Ascending aorta (tissue), 2 donors: ENCODE results near the gene TMEM267. TPM values are rescaled to one million over a fixed set of nuclear protein-coding genes. Genes with fewer than 3 reads are reported as not detected.
"Not testable (repeated sequence)": the region's sequence is repeated elsewhere in the genome, so short reads cannot be mapped to it uniquely, and the experiment has no call there.

ENCODE experiments used
- DNase-seq, 2 donors: peaks; one replicate each; pipeline ENCODE4 v3.0.0-alpha.2; 2019; ENCODE audit warnings: low spot score in 2 of 2
- H3K27ac ChIP-seq, 2 donors: fragments of 200-600 bp; sonication (generic); one replicate each; pipeline ENCODE4 v1.5.1; 2016 to 2017; ENCODE audit warnings: mild to moderate bottlenecking in 1 of 2
- H3K27me3 ChIP-seq: fragments of 200-600 bp; sonication (generic); one replicate; pipeline ENCODE4 v1.5.1; 2017
- H3K36me3 ChIP-seq, 2 donors: fragments of 200-600 bp; sonication (generic); one replicate each; pipeline ENCODE4 v1.5.1; 2016
- H3K4me1 ChIP-seq, 2 donors: fragments of 200-600 bp; sonication (generic); one replicate each; pipeline ENCODE4 v1.5.1; 2016 to 2017; ENCODE audit warnings: mild to moderate bottlenecking in 1 of 2
- H3K4me3 ChIP-seq, 2 donors: fragments of 200-600 bp; sonication (generic); one replicate each; pipeline ENCODE4 v1.5.1; 2016 to 2017; ENCODE audit warnings: mild to moderate bottlenecking in 1 of 2
- H3K9me3 ChIP-seq, 2 donors: fragments of 200-600 bp; sonication (generic); one replicate each; pipeline ENCODE4 v1.5.1; 2016
- CTCF ChIP-seq, 3 experiments: fragments of 200-600 bp in 2 of 3; fragments of 450-650 bp in 1 of 3; sonication (generic) in 2 of 3; IDR thresholded peaks; one replicate each; pipeline ENCODE4 v1.5.1; 2016 to 2019; ENCODE audit warnings: antibody characterized with exemption in 3 of 3, mild to moderate bottlenecking in 1 of 3, moderate library complexity in 1 of 3
- intact Hi-C: fragments of 100-400 bp; cut with DNase I; formaldehyde crosslinking; loops from one replicate; pipeline ENCODE4 v1.15.1; 2023
- total RNA-seq: library from RNA; depleted of rRNA; stranded (reverse); fragments of >200 nt; gene quantifications from one replicate; pipeline ENCODE4 v1.1.0, GENCODE V29; 2016

The TMEM267 gene
- total RNA-seq, 1 donor from 2014 or later, result 3.7 TPM

- no peak overlapping the region for H3K4me3 ChIP-seq
- no peak for TF ChIP-seq CTCF (IDR thresholded peaks at IDR 0.05)
- no peaks in the 10 kb centered on the region for H3K4me1 ChIP-seq
- no peaks in the 10 kb centered on the region for H3K36me3 ChIP-seq
- H3K27ac ChIP-seq, result no peak overlapping the region
- intact Hi-C loops, result no loop called here
- no peak for DNase-seq
- no peaks in the 10 kb centered on the region for H3K27me3 ChIP-seq
- H3K9me3 ChIP-seq, result no peaks in the 10 kb centered on the region
Measured at GRCh38 chr5:43427306-43427705, 56.4 kb downstream of the TMEM267 start.

GRCh38 chr5:43425983-43426382 lies 57.7 kb downstream of the TMEM267 start:
- no peak for TF ChIP-seq CTCF (IDR thresholded peaks at IDR 0.05)
- H3K9me3 ChIP-seq, result no peaks in the 10 kb centered on the region
- DNase-seq, result no peak

GRCh38 chr5:43423086-43423485 lies 60.6 kb downstream of the TMEM267 start:
- H3K9me3 ChIP-seq, intact Hi-C loops: not testable (repeated sequence)

More at GRCh38 chr5:43425983-43426382, 57.7 kb downstream of the TMEM267 start:
- no peaks in the 10 kb centered on the region for H3K27me3 ChIP-seq
- H3K4me1 ChIP-seq, result no peaks in the 10 kb centered on the region
- H3K27ac ChIP-seq, result no peak overlapping the region
- no peak overlapping the region for H3K4me3 ChIP-seq
- intact Hi-C loops, result no loop called here
- no peaks in the 10 kb centered on the region for H3K36me3 ChIP-seq

DNA sequence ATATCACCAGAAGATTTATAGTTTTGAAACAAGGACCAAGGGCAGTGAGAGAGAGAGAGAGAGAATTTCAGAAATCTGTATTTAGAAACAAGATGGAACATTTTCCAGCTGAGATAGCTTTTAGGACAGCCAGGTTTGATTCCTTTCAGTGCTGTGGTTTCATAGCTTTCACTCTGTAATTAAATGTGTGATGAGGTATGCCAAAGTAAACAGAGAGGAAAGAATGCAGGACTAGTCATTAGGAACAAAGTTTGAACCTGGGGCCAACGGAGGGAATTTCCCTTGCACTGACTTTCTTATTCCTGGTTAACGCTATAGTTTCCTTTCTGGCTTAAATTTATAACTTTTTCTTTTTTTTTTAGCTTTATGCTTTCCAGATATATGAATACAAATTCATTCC lies 61.5 kb downstream of the TMEM267 start:
- Histone ChIP-seq H3K4me1 (no peaks in the 10 kb centered on the region), H3K36me3 (no peaks in the 10 kb centered on the region), H3K27me3 (no peaks in the 10 kb centered on the region), H3K27ac (no peak overlapping the region), H3K9me3 (no peaks in the 10 kb centered on the region), H3K4me3 (no peak overlapping the region)
- no peak for DNase-seq
- intact Hi-C loops, result no loop called here
- TF ChIP-seq CTCF (IDR thresholded peaks at IDR 0.05), result no peak

More at GRCh38 chr5:43423086-43423485, 60.6 kb downstream of the TMEM267 start:
- H3K36me3 ChIP-seq, H3K27ac ChIP-seq, H3K27me3 ChIP-seq, H3K4me1 ChIP-seq, H3K4me3 ChIP-seq, DNase-seq: not testable (repeated sequence)

- Histone ChIP-seq H3K4me3 (no peak overlapping the region), H3K4me1 (no peaks in the 10 kb centered on the region), H3K27ac (no peak overlapping the region), H3K27me3 (no peaks in the 10 kb centered on the region), H3K9me3 (no peaks in the 10 kb centered on the region), H3K36me3 (no peaks in the 10 kb centered on the region)
- DNase-seq, result no peak
- intact Hi-C loops, result no loop called here
- no peak for TF ChIP-seq CTCF (IDR thresholded peaks at IDR 0.05)
Measured at GRCh38 chr5:43421450-43422133, 62.1 kb downstream of the TMEM267 start.

DNA sequence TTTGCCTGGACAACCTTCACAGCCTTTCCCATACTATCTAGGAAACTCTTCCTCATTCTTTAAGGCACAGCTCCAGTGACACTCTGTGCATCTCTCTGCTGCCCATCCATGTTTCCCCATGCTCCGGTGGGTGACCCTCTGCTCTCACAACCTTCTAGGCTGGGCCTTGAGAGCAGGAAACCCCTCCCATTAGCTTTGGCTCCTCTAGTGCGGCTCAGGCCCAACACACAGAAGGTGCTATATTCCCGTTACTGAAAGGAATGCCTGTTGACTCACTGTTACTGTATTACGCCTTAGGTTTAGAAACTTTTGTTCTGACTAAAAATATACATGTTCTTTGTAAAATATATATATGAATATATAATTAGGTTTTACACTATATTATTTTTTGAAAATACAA lies 63.4 kb downstream of the TMEM267 start:
- intact Hi-C loops, result no loop called here
- H3K27ac ChIP-seq, result no peak overlapping the region
- no peaks in the 10 kb centered on the region for H3K9me3 ChIP-seq
- H3K27me3 ChIP-seq, result no peaks in the 10 kb centered on the region
- no peaks in the 10 kb centered on the region for H3K36me3 ChIP-seq
- DNase-seq, result no peak
- H3K4me1 ChIP-seq, result no peaks in the 10 kb centered on the region
- no peak for TF ChIP-seq CTCF (IDR thresholded peaks at IDR 0.05)
- no peak overlapping the region for H3K4me3 ChIP-seq
